A549 (cell line): ENCODE results near the gene SEMA5A. TPM values are rescaled to one million over a fixed set of nuclear protein-coding genes. Genes with fewer than 3 reads are reported as not detected.

Source experiments
- ATAC-seq, 2 experiments: fragments of 200-7000 bp in 1 of 2; fragments of >200 bp in 1 of 2; cut with Nextera tagmentation in 1 of 2; cut with Tn5 transposase in 1 of 2; 3 replicates each; pipeline versions ENCODE4 v1.8.0 to v1.9.1; 2018 to 2020; ENCODE audit warnings: mild to moderate bottlenecking in 1 of 2, moderate library complexity in 1 of 2
- CTCF ChIA-PET: fragments of 300-600 bp; sonication (Branson Sonifier 250); formaldehyde crosslinking; extraction: SDS; loops from one replicate; lab custom pipeline; 2021; ENCODE audit warnings: antibody characterized with exemption, inconsistent platforms; lab: Yijun Ruan, JAX
- POLR2A ChIA-PET: fragments of 350-600 bp; formaldehyde crosslinking; extraction: SDS; loops from one replicate; lab custom pipeline; 2021; ENCODE audit warnings: antibody characterized with exemption, inconsistent platforms; lab: Yijun Ruan, JAX
- DNase-seq, 2 experiments: peaks; one replicate each; pipeline versions ENCODE4 v3.0.0 to v3.0.0-alpha.2; 2011 to 2016; ENCODE audit warnings: low read depth in 1 of 2, low spot score in 1 of 2
- FAIRE-seq: peaks from 2 replicates; lab custom pipeline; 2011; peaks lifted over from hg19 to GRCh38; lab: Jason Lieb, UNC
- H3K27ac ChIP-seq, 2 experiments: fragments of >200 bp; sonication (Bioruptor Twin); formaldehyde crosslinking; 3 replicates each; pipeline ENCODE4 v1.5.1; 2016 to 2017
- H3K4me1 ChIP-seq: fragments of >200 bp; sonication (Bioruptor Twin); formaldehyde crosslinking; 3 replicates; pipeline ENCODE4 v1.6.1; 2016
- H3K4me2 ChIP-seq: fragments of >200 bp; sonication (Bioruptor Twin); formaldehyde crosslinking; 3 replicates; pipeline ENCODE4 v1.6.1; 2016
- H3K4me3 ChIP-seq: fragments of >200 bp; sonication (Bioruptor Twin); formaldehyde crosslinking; 3 replicates; pipeline ENCODE4 v1.5.1; 2016
- H3K9me3 ChIP-seq: fragments of >200 bp; sonication (Bioruptor Twin); formaldehyde crosslinking; 3 replicates; pipeline ENCODE4 v1.6.1; 2016
- CBX8 ChIP-seq: fragments of 200-600 bp; sonication (generic); IDR thresholded peaks from 2 replicates; pipeline ENCODE4 v1.6.1; 2016
- EHMT2 ChIP-seq: fragments of 200-600 bp; sonication (generic); IDR thresholded peaks from 2 replicates; pipeline ENCODE4 v1.6.1; 2016; ENCODE audit warnings: antibody characterized with exemption, low read depth, mild to moderate bottlenecking, moderate library complexity
- HDAC2 ChIP-seq: fragments of 200-600 bp; sonication (generic); IDR thresholded peaks from 2 replicates; pipeline ENCODE4 v1.6.1; 2016
- HEYL ChIP-seq: fragments of 250-450 bp; sonication (Bioruptor Pico); IDR thresholded peaks from 2 replicates; pipeline ENCODE4 v1.8.0; 2021; ENCODE audit warnings: mild to moderate bottlenecking, moderate library complexity
- HOXA7 ChIP-seq: fragments of 250-450 bp; sonication (Bioruptor Pico); IDR thresholded peaks from 2 replicates; pipeline ENCODE4 v1.5.0; 2020; ENCODE audit warnings: mild to moderate bottlenecking, moderate library complexity
- JUN ChIP-seq, 2 experiments: fragments of >200 bp; sonication (Bioruptor Twin); formaldehyde crosslinking; IDR thresholded peaks; 2 replicates in 1 of 2; 3 replicates in 1 of 2; pipeline ENCODE4 v1.6.1; 2016 to 2017
- KDM1A ChIP-seq: fragments of 200-600 bp; sonication (generic); IDR thresholded peaks from 2 replicates; pipeline ENCODE4 v1.6.1; 2016; ENCODE audit warnings: low read depth, mild to moderate bottlenecking
- KDM5A ChIP-seq: fragments of 200-600 bp; sonication (generic); IDR thresholded peaks from 2 replicates; pipeline ENCODE4 v1.6.1; 2016; ENCODE audit warnings: antibody characterized with exemption, mild to moderate bottlenecking
- NFE2L2 ChIP-seq: fragments of 150-350 bp; conservative IDR thresholded peaks from 2 replicates; pipeline ENCODE4 v1.6.1; 2014; ENCODE audit warnings: low read length
- POLR2AphosphoS2 ChIP-seq: conservative IDR thresholded peaks from 2 replicates; pipeline ENCODE4 v1.6.1; 2012; ENCODE audit warnings: low read length, improper control_type of control experiment, inconsistent platforms
- RCOR1 ChIP-seq: fragments of 150-350 bp; IDR thresholded peaks from 2 replicates; pipeline ENCODE4 v1.6.1; 2014; ENCODE audit warnings: antibody characterized with exemption, low read length, low read depth
- RNF2 ChIP-seq: fragments of 200-600 bp; sonication (generic); IDR thresholded peaks from 2 replicates; pipeline ENCODE4 v1.6.1; 2016; ENCODE audit warnings: low read depth, mild to moderate bottlenecking, antibody characterized with exemption, moderate library complexity, borderline replicate concordance
- SMC3 ChIP-seq: fragments of >200 bp; sonication (Bioruptor Twin); formaldehyde crosslinking; IDR thresholded peaks from 3 replicates; pipeline ENCODE4 v1.6.1; 2018; ENCODE audit warnings: inconsistent platforms
- SREBF2 ChIP-seq: fragments of 450-650 bp; IDR thresholded peaks from 2 replicates; pipeline ENCODE4 v1.6.1; 2014; ENCODE audit warnings: mild to moderate bottlenecking, moderate library complexity
- TP53 ChIP-seq: fragments of 250-450 bp; sonication (Bioruptor Pico); IDR thresholded peaks from 2 replicates; pipeline ENCODE4 v1.5.0; 2021; ENCODE audit warnings: mild to moderate bottlenecking, moderate library complexity
- ZFP36 ChIP-seq: fragments of 450-650 bp; IDR thresholded peaks from 2 replicates; pipeline ENCODE4 v1.6.1; 2014; ENCODE audit warnings: borderline replicate concordance; ENCODE audit not compliant: partially characterized antibody
- WGBS: methylation state at CpG from one replicate; pipeline ENCODE4 v1.1.6; 2017; ENCODE audit errors: missing lambda C conversion rate; 5-methylcytosine and 5-hydroxymethylcytosine counted together
- polyA plus RNA-seq, 4 experiments: library from polyadenylated mRNA; depleted of rRNA in 3 of 4; stranded (reverse); fragments of >200 nt; fragmentation: RNase III in 1 of 4; extraction: RNeasy Plus Mini Kit Qiagen cat#74134 plus additional on column Dnase treatment in 1 of 4; gene quantifications; 2 replicates in 3 of 4; 3 replicates in 1 of 4; pipeline ENCODE4 v1.2.3, GENCODE V29; 2011 to 2017
- TF ChIP-seq, protein P1 (sequence below): fragments of 250-450 bp; sonication (Bioruptor Pico); IDR thresholded peaks from 2 replicates; pipeline ENCODE4 v1.5.0; 2021; ENCODE audit warnings: mild to moderate bottlenecking, moderate library complexity, borderline replicate concordance
- TF ChIP-seq, protein P2 (sequence below): IDR thresholded peaks from 2 replicates; pipeline ENCODE4 v1.6.1; 2012; ENCODE audit warnings: low read depth, borderline replicate concordance

SEMA5A gene
- polyA plus RNA-seq, 2 of the 4 experiments (the other 2 are of a cell fraction), result not detected

- 0% methylated on average over 1 of the region's 1 CpG for WGBS
- DNase-seq (no peak), ATAC-seq (no peak), FAIRE-seq (no peak)
- no peak overlapping the region for H3K27ac ChIP-seq
- TF ChIP-seq RNF2 (no peak), RCOR1 (no peak), POLR2AphosphoS2 (no peak), TP53 (CRISPR knock-in tag) (no peak), HEYL (CRISPR knock-in tag) (no peak), SREBF2 (no peak), HDAC2 (no peak), HOXA7 (CRISPR knock-in tag) (no peak), CBX8 (no peak)
- TF ChIP-seq, protein P1, sequence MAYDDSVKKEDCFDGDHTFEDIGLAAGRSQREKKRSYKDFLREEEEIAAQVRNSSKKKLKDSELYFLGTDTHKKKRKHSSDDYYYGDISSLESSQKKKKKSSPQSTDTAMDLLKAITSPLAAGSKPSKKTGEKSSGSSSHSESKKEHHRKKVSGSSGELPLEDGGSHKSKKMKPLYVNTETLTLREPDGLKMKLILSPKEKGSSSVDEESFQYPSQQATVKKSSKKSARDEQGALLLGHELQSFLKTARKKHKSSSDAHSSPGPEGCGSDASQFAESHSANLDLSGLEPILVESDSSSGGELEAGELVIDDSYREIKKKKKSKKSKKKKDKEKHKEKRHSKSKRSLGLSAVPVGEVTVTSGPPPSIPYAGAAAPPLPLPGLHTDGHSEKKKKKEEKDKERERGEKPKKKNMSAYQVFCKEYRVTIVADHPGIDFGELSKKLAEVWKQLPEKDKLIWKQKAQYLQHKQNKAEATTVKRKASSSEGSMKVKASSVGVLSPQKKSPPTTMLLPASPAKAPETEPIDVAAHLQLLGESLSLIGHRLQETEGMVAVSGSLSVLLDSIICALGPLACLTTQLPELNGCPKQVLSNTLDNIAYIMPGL (CRISPR knock-in tag), result no peak
- TF ChIP-seq, protein P2, sequence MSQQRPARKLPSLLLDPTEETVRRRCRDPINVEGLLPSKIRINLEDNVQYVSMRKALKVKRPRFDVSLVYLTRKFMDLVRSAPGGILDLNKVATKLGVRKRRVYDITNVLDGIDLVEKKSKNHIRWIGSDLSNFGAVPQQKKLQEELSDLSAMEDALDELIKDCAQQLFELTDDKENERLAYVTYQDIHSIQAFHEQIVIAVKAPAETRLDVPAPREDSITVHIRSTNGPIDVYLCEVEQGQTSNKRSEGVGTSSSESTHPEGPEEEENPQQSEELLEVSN, result no peak
- ChIA-PET CTCF (no interaction called here), POLR2A (no interaction called here)
- no peaks in the 10 kb centered on the region for H3K9me3 ChIP-seq
- H3K4me2 ChIP-seq, result no peak overlapping the region
- H3K4me1 ChIP-seq, result no peaks in the 10 kb centered on the region
- no peak overlapping the region for H3K4me3 ChIP-seq
Measured at GRCh38 chr5:9295466-9295801, 250.4 kb downstream of the SEMA5A start.

GRCh38 chr5:9294793-9295465, 250.9 kb downstream of the SEMA5A start:
- TF ChIP-seq EHMT2, result no peak
- TF ChIP-seq NFE2L2, result no peak
- TF ChIP-seq, protein P2, result no peak
- TF ChIP-seq POLR2AphosphoS2, result no peak
- TF ChIP-seq, protein P1 (CRISPR knock-in tag), result no peak
- no peak for TF ChIP-seq SREBF2
- TF ChIP-seq KDM1A, result no peak
- TF ChIP-seq SMC3, result no peak
- no peak for TF ChIP-seq ZFP36
- no peak for TF ChIP-seq KDM5A
- TF ChIP-seq CBX8, result no peak
- TF ChIP-seq JUN (IDR thresholded peaks at IDR 0.05), result no peak
- H3K4me2 ChIP-seq, result no peak overlapping the region
- no peak overlapping the region for H3K27ac ChIP-seq
- H3K9me3 ChIP-seq, result no peaks in the 10 kb centered on the region
- no peak for FAIRE-seq
- H3K4me1 ChIP-seq, result no peaks in the 10 kb centered on the region
- WGBS, result 39% methylated on average over 3 of the region's 3 CpGs
- no peak overlapping the region for H3K4me3 ChIP-seq
- ATAC-seq, result no peak
- ChIA-PET CTCF (no interaction called here), POLR2A (no interaction called here)
- no peak for DNase-seq

- ChIA-PET CTCF (no interaction called here), POLR2A (no interaction called here)
- no peak for FAIRE-seq
- Histone ChIP-seq H3K9me3 (no peaks in the 10 kb centered on the region), H3K4me1 (no peaks in the 10 kb centered on the region), H3K4me3 (no peak overlapping the region), H3K27ac (no peak overlapping the region), H3K4me2 (no peak overlapping the region)
- peak in 1 of 2 experiments; percentile 36; a peak in 1 of 6 replicates for ATAC-seq
- 8% methylated on average over 7 of the region's 7 CpGs for WGBS
- DNase-seq, result no peak
- TF ChIP-seq HDAC2, result no peak
Measured at GRCh38 chr5:9288234-9288633, 257.6 kb downstream of the SEMA5A start.
